ENCODE data around the gene FANCB.

Gene FANCB

DNA sequence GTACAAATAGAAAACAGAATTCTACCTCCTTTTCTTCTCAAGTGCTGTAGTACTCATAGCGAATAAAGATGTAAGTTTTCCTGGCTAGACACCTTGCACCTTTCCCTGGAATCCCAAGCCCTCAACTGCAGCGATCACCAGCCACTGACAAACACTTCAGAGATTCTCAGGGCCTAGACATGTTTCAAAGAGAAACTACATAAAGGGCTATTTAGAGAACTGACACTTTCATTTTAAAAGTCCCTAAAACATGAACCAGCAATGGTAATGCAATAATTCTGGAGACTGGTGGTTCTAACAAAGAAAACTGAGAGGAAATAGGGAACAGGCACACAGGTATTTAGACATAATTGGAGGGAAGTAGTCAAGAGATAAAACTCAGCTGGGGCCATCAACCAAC, 35.7 kb downstream of the FANCB start:
- Mint-ChIP-seq H3K36me3 (ENCODE audit: low read depth) (peaks cover 12% of the 10 kb centered on the region), H3K4me1 (no peaks in the 10 kb centered on the region), H3K27ac (no peak overlapping the region), H3K9me3 (no peaks in the 10 kb centered on the region), H3K27me3 (ENCODE audit: low read depth) (no peaks in the 10 kb centered on the region), H3K4me3 (no peak overlapping the region)
- TF ChIP-seq, protein P1, sequence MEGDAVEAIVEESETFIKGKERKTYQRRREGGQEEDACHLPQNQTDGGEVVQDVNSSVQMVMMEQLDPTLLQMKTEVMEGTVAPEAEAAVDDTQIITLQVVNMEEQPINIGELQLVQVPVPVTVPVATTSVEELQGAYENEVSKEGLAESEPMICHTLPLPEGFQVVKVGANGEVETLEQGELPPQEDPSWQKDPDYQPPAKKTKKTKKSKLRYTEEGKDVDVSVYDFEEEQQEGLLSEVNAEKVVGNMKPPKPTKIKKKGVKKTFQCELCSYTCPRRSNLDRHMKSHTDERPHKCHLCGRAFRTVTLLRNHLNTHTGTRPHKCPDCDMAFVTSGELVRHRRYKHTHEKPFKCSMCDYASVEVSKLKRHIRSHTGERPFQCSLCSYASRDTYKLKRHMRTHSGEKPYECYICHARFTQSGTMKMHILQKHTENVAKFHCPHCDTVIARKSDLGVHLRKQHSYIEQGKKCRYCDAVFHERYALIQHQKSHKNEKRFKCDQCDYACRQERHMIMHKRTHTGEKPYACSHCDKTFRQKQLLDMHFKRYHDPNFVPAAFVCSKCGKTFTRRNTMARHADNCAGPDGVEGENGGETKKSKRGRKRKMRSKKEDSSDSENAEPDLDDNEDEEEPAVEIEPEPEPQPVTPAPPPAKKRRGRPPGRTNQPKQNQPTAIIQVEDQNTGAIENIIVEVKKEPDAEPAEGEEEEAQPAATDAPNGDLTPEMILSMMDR (IDR thresholded peaks at IDR 0.05; ENCODE audit: unreplicated experiment in 3 of 3), result no peak

DNA sequence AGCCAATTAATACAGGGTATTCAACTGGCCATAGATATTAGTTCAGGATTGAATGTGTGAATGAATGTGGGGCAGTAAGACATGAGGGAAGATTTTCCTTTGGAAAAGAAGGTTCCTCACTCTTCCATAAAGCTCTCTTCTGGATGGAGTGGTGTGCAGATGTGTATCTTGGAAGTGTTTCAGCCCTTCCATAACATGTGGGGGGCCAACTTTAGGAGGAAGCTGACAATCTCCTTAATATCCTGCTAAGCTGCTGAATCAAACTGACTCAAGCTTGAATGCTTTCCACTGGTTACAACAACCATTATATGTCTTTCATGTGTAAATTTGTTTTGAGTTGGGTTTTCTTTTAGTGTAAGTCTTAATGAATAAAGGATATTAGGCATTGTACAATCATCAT, 40.3 kb downstream of the FANCB start:
- H3K4me3 Mint-ChIP-seq, result no peak overlapping the region
- TF ChIP-seq, protein P1 (IDR thresholded peaks at IDR 0.05; ENCODE audit: unreplicated experiment in 3 of 3), result no peak
- H3K9me3 Mint-ChIP-seq, result peaks cover 23% of the 10 kb centered on the region
- no peaks in the 10 kb centered on the region for H3K27me3 Mint-ChIP-seq (ENCODE audit: low read depth)
- peaks cover 15% of the 10 kb centered on the region for H3K36me3 Mint-ChIP-seq (ENCODE audit: low read depth)
- no peak overlapping the region for H3K27ac Mint-ChIP-seq
- H3K4me1 Mint-ChIP-seq, result no peaks in the 10 kb centered on the region

GRCh38 chrX:14832151-14832550, 40.7 kb downstream of the FANCB start:
- Mint-ChIP-seq H3K4me1 (no peaks in the 10 kb centered on the region), H3K27me3 (ENCODE audit: low read depth) (no peaks in the 10 kb centered on the region), H3K27ac (no peak overlapping the region), H3K36me3 (ENCODE audit: low read depth) (peaks cover 15% of the 10 kb centered on the region), H3K9me3 (peaks cover 23% of the 10 kb centered on the region), H3K4me3 (no peak overlapping the region)
- TF ChIP-seq, protein P1 (IDR thresholded peaks at IDR 0.05; ENCODE audit: unreplicated experiment in 3 of 3), result no peak

GRCh38 chrX:14829643-14830042, 43.2 kb downstream of the FANCB start:
- Mint-ChIP-seq H3K27ac (no peak overlapping the region), H3K4me3 (no peak overlapping the region)
- TF ChIP-seq, protein P1 (IDR thresholded peaks at IDR 0.05; ENCODE audit: unreplicated experiment in 3 of 3), result no peak

DNA sequence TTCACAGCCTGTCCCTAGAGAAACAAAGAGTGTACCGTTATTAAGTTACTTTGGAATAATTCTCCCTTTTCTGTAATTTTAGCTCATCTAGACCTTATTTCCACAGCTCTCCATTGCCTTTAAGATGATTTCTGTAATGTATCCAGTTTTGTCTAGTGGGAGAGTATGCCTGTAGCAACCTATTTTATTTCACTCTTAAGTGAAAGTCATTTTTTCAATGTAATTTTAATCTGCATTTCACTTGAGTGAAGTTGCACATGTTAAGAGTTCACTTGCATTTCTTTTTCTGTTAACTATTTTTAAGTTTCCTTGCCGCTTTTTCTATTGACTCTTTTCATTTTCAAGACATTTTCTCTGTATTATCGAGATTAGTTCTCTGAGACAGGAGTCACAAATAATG, 46.5 kb downstream of the FANCB start:
- Mint-ChIP-seq H3K27me3 (ENCODE audit: low read depth) (no peaks in the 10 kb centered on the region), H3K27ac (no peak overlapping the region), H3K4me1 (no peaks in the 10 kb centered on the region), H3K9me3 (peaks cover 27% of the 10 kb centered on the region), H3K4me3 (no peak overlapping the region), H3K36me3 (ENCODE audit: low read depth) (peaks cover 3% of the 10 kb centered on the region)
- TF ChIP-seq, protein P1 (IDR thresholded peaks at IDR 0.05; ENCODE audit: unreplicated experiment in 3 of 3), result no peak

More at GRCh38 chrX:14829643-14830042, 43.2 kb downstream of the FANCB start:
- H3K9me3 Mint-ChIP-seq, result peaks cover 23% of the 10 kb centered on the region
- H3K27me3 Mint-ChIP-seq (ENCODE audit: low read depth), result no peaks in the 10 kb centered on the region
- H3K4me1 Mint-ChIP-seq, result no peaks in the 10 kb centered on the region
- peaks cover 9% of the 10 kb centered on the region for H3K36me3 Mint-ChIP-seq (ENCODE audit: low read depth)

DNA sequence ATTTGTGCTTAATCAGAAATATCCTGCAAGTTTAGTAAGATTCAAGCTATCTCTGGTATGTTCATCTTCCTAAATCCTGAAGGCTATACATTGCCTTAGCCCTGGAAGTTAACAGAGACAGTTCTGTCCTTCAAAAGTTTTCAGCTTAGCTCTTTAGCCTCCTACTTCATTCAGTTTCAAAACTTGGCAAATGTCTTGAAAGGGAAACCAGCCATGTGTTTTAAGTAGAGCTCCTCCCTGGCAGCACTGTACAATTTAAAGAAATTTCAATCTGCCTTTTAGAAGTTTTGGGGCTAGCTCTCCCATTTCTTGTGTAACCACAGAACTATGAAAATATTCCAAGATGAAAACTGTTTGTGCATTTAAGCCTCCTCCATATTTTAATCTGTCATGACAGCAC, 47.0 kb downstream of the FANCB start:
- Mint-ChIP-seq H3K27ac (no peak overlapping the region), H3K4me1 (no peaks in the 10 kb centered on the region), H3K9me3 (peaks cover 26% of the 10 kb centered on the region), H3K4me3 (no peak overlapping the region), H3K36me3 (ENCODE audit: low read depth) (peaks cover 3% of the 10 kb centered on the region), H3K27me3 (ENCODE audit: low read depth) (no peaks in the 10 kb centered on the region)
- TF ChIP-seq, protein P1 (IDR thresholded peaks at IDR 0.05; ENCODE audit: unreplicated experiment in 3 of 3), result no peak

Measured in nephron (organoid).